Gastroesophageal sphincter (tissue), 3 donors: ENCODE data around the gene KLHDC8A.

Experiments used
- CTCF ChIP-seq, 4 experiments: fragments of 200-600 bp in 2 of 4; fragments of 450-650 bp in 2 of 4; sonication (generic) in 1 of 4; IDR thresholded peaks; one replicate each; pipeline ENCODE4 v1.5.1; 2017 to 2019; ENCODE audit warnings: antibody characterized with exemption in 4 of 4, mild to moderate bottlenecking in 2 of 4, moderate library complexity in 2 of 4
- EP300 ChIP-seq: sonication (generic); formaldehyde crosslinking; IDR thresholded peaks from one replicate; pipeline ENCODE4 v1.6.1; 2017; ENCODE audit warnings: antibody characterized with exemption, mild to moderate bottlenecking
- POLR2A ChIP-seq, 2 donors: fragments of 450-650 bp; IDR thresholded peaks; one replicate each; pipeline ENCODE4 v1.6.1; 2017; ENCODE audit warnings: antibody characterized with exemption in 2 of 2, mild to moderate bottlenecking in 2 of 2, moderate library complexity in 1 of 2

GRCh38 chr1:205343431-205344065, 13.2 kb downstream of the KLHDC8A start:
- TF ChIP-seq CTCF (IDR thresholded peaks at IDR 0.05): no peak
- no peak for TF ChIP-seq POLR2A (IDR thresholded peaks at IDR 0.05)
- no peak for TF ChIP-seq EP300
